HG03565 (cell line): ENCODE measurements around the gene TMEM134.
A peak's percentile ranks its signal among the peaks of the same experiment; 100 is the strongest.
"Not testable (repeated sequence)": the region's sequence is repeated elsewhere in the genome, so short reads cannot be mapped to it uniquely, and the experiment has no call there.

ENCODE experiments used
- ATAC-seq: cut with Tn5 transposase; IDR thresholded peaks from one replicate; pipeline ENCODE4 v1.9.1; 2021; ENCODE audit warnings: mild to moderate bottlenecking, moderate library complexity; ENCODE audit not compliant: unreplicated experiment

TMEM134 gene

GRCh38 chr11:67428052-67429001, 40.7 kb downstream of the TMEM134 start, which contains the start of gene RPS6KB2:
RPS6KB2 (plus strand) TSS chr11:67428494; CDS start chr11:67428546, 52 bp downstream.
- ATAC-seq: peak; percentile 84

GRCh38 chr11:67427364-67427859, 41.6 kb downstream of the TMEM134 start:
- ATAC-seq: not testable (repeated sequence)

GRCh38 chr11:67423891-67424613, 45.0 kb downstream of the TMEM134 start:
- no peak for ATAC-seq

- no peak for ATAC-seq
These were observed 45.6 kb downstream of the TMEM134 start for GRCh38 chr11:67423466-67423865.

GRCh38 chr11:67422891-67423290, 46.2 kb downstream of the TMEM134 start:
- no peak for ATAC-seq

- ATAC-seq: no peak
These were observed 47.5 kb downstream of the TMEM134 start for GRCh38 chr11:67421430-67422031.

GRCh38 chr11:67420646-67421429, 48.2 kb downstream of the TMEM134 start:
- peak; percentile 73 for ATAC-seq

- ATAC-seq: no peak
These were observed 48.9 kb downstream of the TMEM134 start for GRCh38 chr11:67420147-67420645.

GRCh38 chr11:67419325-67420049, 49.6 kb downstream of the TMEM134 start:
- ATAC-seq: no peak

- no peak for ATAC-seq
These were observed 50.4 kb downstream of the TMEM134 start for GRCh38 chr11:67418476-67419281.

- no peak for ATAC-seq
These were observed 51.6 kb downstream of the TMEM134 start for GRCh38 chr11:67417425-67417824.

- ATAC-seq: no peak
These were observed 52.4 kb downstream of the TMEM134 start for GRCh38 chr11:67416416-67417335.

- no peak for ATAC-seq
These were observed 53.3 kb downstream of the TMEM134 start, which contains the start of gene CARNS1 for GRCh38 chr11:67415501-67416304. CARNS1 (plus strand) TSS chr11:67415678; CDS start chr11:67416200, 522 bp downstream.

- ATAC-seq: no peak
These were observed 55.7 kb downstream of the TMEM134 start for GRCh38 chr11:67413266-67413849.

GRCh38 chr11:67412495-67413179, 56.4 kb downstream of the TMEM134 start:
- ATAC-seq: no peak

- ATAC-seq: no peak
These were observed 57.3 kb downstream of the TMEM134 start for GRCh38 chr11:67411785-67412152.
